ENCODE results near the gene TBC1D1. TPM values are rescaled to one million over a fixed set of nuclear protein-coding genes. Genes with fewer than 3 reads are reported as not detected.
A peak's percentile ranks its signal among the peaks of the same experiment; 100 is the strongest.

Gene TBC1D1
- total RNA-seq, 4 donors from 2014 or later = 15.9 to 24.0 (median 20.0) TPM

DNA sequence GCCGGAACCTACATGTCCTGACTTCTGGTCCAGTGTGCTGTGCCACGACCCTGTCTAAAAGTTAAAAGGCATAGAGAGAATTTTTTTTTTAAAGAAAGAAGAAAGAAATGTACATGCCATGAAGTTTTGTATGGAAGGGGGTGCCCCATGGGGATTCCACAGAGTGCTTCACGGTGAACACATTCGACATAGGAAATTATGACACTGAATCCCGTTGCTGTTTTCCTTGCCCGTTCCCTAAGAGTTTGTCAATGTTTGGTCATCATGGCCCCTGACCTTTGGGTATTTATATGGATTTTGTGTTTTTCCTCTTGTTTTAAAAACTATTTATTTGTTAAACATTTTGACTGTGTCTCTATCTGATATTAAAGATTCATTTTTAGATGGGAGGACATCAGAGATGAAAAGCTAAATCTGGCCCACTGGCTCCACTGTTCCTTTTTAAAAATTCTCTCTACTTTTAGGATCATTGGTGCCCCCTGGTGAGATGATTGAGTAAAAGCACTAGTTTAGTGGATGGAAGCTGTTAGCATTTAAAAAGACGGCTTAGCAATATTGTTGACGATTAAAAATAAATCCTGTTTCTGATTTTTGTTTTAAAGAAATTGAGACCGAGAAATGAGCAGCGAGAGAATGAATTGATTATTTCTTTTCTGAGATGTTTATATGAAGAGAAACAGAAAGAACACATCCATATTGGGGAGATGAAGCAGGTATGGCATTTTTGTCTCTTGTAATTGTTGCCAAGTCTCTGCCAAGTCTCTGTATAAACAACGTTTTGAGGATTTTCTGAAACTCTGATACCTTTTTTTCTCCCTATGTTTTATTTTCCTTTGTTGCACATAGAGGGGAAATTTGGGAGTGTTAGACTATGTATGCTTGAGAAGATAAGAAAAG lies 144.3 kb downstream of the TBC1D1 start:
- peak in 1 of 2 donors; percentile 41 for DNase-seq (ENCODE audit: low spot score in 2 of 2)
- no peak for TF ChIP-seq POLR2A (IDR thresholded peaks at IDR 0.05)
- TF ChIP-seq CTCF (IDR thresholded peaks at IDR 0.05) = no peak
- intact Hi-C loops (cut with DNase I; ENCODE audit: low total_unique reads) = no loop called here
- WGBS, 2 donors = 64 to 66% methylated on average over 11 of the region's 11 CpGs
- no peak overlapping the region for H3K4me3 ChIP-seq (ENCODE audit: low read depth, poor library complexity, severe bottlenecking)

- intact Hi-C loops (cut with DNase I; ENCODE audit: low total_unique reads) = no loop called here
- WGBS, 2 donors = 89 to 98% methylated on average over 4 of the region's 4 CpGs
- TF ChIP-seq CTCF (IDR thresholded peaks at IDR 0.05) (no peak), POLR2A (IDR thresholded peaks at IDR 0.05) (no peak)
- DNase-seq (ENCODE audit: low spot score in 2 of 2) = no peak
- H3K4me3 ChIP-seq (ENCODE audit: low read depth, poor library complexity, severe bottlenecking) = no peak overlapping the region
Measured at GRCh38 chr4:38036548-38036947, 145.7 kb downstream of the TBC1D1 start.

DNA sequence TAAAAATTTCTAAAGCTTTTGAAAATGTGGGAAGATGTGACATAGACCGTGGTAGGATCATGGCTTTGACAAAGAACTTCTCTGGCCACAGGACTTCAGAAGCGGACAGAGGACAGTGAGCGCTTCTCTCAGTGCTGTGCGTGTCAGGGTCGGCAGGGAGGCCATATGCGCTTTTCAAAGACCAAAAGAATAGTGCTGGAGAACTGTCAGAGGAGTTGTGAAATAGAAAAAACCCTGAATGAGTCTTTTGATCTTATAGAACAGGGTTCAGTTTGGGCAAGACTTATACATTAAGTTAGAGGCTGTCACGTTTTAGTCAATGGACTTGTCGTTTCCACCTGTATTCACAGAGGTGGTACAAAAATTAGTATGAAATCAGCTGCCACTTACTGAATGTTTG lies 146.7 kb downstream of the TBC1D1 start:
- intact Hi-C loops (cut with DNase I; ENCODE audit: low total_unique reads) = no loop called here
- 80 to 88% methylated on average over 8 of the region's 8 CpGs for WGBS, 2 donors
- DNase-seq (ENCODE audit: low spot score in 2 of 2) = no peak
- TF ChIP-seq CTCF (IDR thresholded peaks at IDR 0.05) = no peak
- TF ChIP-seq POLR2A (IDR thresholded peaks at IDR 0.05) = no peak
- H3K4me3 ChIP-seq (ENCODE audit: low read depth, poor library complexity, severe bottlenecking) = no peak overlapping the region

GRCh38 chr4:38040619-38041018 lies 149.7 kb downstream of the TBC1D1 start:
- intact Hi-C loops (cut with DNase I; ENCODE audit: low total_unique reads) = no loop called here
- WGBS, 2 donors = 90 to 93% methylated on average over 7 of the region's 7 CpGs
- no peak for DNase-seq (ENCODE audit: low spot score in 2 of 2)
- TF ChIP-seq POLR2A (IDR thresholded peaks at IDR 0.05) (no peak), CTCF (IDR thresholded peaks at IDR 0.05) (no peak)
- H3K4me3 ChIP-seq (ENCODE audit: low read depth, poor library complexity, severe bottlenecking) = no peak overlapping the region

DNA sequence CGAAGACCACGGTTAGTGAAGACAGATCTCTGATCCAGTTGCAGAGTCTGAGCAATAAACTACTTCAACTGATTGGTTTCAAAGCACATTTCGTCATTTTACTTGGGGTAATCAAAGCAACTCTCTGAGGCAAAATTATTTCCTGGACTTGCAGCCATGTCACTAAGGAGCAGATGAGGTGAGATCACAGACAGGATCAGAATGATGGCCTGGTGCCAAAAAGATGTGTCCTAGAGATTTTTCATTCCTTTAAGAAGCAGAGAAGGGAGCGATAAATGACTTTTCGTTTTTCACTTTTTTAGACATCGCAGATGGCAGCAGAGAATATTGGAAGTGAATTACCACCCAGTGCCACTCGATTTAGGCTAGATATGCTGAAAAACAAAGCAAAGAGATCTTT lies 153.2 kb downstream of the TBC1D1 start:
- TF ChIP-seq POLR2A (IDR thresholded peaks at IDR 0.05) = no peak
- WGBS, 2 donors = 86 to 90% methylated on average over 7 of the region's 7 CpGs
- no peak for DNase-seq (ENCODE audit: low spot score in 2 of 2)
- H3K4me3 ChIP-seq (ENCODE audit: low read depth, poor library complexity, severe bottlenecking) = no peak overlapping the region
- intact Hi-C loops (cut with DNase I; ENCODE audit: low total_unique reads) = no loop called here

DNA sequence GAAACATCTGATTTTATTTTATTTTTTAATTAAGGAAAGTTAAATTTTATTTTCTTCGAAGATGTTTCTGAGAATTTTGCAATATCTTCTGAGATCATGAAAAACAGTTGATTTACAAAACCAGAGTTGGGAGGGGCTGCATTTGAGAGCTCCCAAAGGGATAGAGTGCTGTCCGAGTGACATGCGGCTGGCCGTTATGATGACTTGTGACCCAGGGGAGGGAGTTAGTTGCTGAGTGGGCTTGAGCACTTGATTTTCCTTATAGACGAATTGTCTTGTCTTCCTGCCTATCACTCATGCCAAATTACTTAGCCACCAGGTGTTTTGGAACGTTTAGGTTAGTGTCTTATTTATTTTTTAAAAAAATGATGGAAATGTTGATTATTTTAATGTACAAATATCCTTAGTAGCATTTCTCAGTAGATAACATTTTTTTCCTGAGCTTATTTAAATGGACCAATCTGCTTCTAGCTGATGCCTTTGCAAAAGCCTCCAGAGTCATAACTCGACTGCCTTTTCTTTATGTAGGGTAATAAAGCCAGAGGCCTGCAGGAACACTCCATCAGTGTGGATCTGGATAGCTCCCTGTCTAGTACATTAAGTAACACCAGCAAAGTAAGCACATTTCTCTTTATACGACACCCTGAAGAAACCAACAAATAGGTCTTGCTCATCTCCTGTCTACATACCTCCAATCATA lies 154.6 kb downstream of the TBC1D1 start:
- 64 to 65% methylated on average over 8 of the region's 8 CpGs for WGBS, 2 donors
- no peak for DNase-seq (ENCODE audit: low spot score in 2 of 2)
- H3K4me3 ChIP-seq (ENCODE audit: low read depth, poor library complexity, severe bottlenecking) = no peak overlapping the region

More for the DNA sequence above, 154.6 kb downstream of the TBC1D1 start:
- no peak for TF ChIP-seq CTCF (IDR thresholded peaks at IDR 0.05)
- no peak for TF ChIP-seq POLR2A (IDR thresholded peaks at IDR 0.05)
- intact Hi-C loops (cut with DNase I; ENCODE audit: low total_unique reads) = no loop called here
